Measurements from ENCODE around the gene PARS2. TPM values are rescaled to one million over a fixed set of nuclear protein-coding genes. Genes with fewer than 3 reads are reported as not detected.
A peak's percentile ranks its signal among the peaks of the same experiment; 100 is the strongest.

Gene PARS2
- total RNA-seq, 4 donors from 2014 or later = 3.2 to 8.7 (median 5.8) TPM

- WGBS = 93% methylated on average over 3 of the region's 3 CpGs
- no peaks in the 10 kb centered on the region for H3K36me3 ChIP-seq
- peaks cover 16% of the 10 kb centered on the region for H3K27me3 ChIP-seq
- H3K9me3 ChIP-seq = no peaks in the 10 kb centered on the region
- peaks cover 20% of the 10 kb centered on the region for H3K4me1 ChIP-seq
- DNase-seq (ENCODE audit: low spot score in 2 of 2) = peak; percentile 8 to 53
- H3K4me3 ChIP-seq = no peak overlapping the region
- TF ChIP-seq POLR2AphosphoS5 (IDR thresholded peaks at IDR 0.05) = no peak
- no peak for TF ChIP-seq EP300 (IDR thresholded peaks at IDR 0.05)
- TF ChIP-seq POLR2A (IDR thresholded peaks at IDR 0.05) = no peak
- TF ChIP-seq CTCF (IDR thresholded peaks at IDR 0.05) = no peak
- no peak overlapping the region for H3K27ac ChIP-seq
Observed at GRCh38 chr1:54805466-54805865, 41.1 kb upstream of the PARS2 start.

- Histone ChIP-seq H3K9me3 (no peaks in the 10 kb centered on the region), H3K4me1 (peaks cover 27% of the 10 kb centered on the region), H3K36me3 (no peaks in the 10 kb centered on the region), H3K27me3 (peaks cover 16% of the 10 kb centered on the region), H3K27ac (no peak overlapping the region), H3K4me3 (no peak overlapping the region)
- WGBS = 53% methylated on average over 5 of the region's 6 CpGs
- TF ChIP-seq EP300 (IDR thresholded peaks at IDR 0.05) (no peak), CTCF (IDR thresholded peaks at IDR 0.05) (no peak), POLR2AphosphoS5 (IDR thresholded peaks at IDR 0.05) (no peak), POLR2A (IDR thresholded peaks at IDR 0.05) (no peak)
- DNase-seq (ENCODE audit: low spot score in 2 of 2) = peak; percentile 26 to 40
Observed at GRCh38 chr1:54804471-54805132, 40.3 kb upstream of the PARS2 start.

DNA sequence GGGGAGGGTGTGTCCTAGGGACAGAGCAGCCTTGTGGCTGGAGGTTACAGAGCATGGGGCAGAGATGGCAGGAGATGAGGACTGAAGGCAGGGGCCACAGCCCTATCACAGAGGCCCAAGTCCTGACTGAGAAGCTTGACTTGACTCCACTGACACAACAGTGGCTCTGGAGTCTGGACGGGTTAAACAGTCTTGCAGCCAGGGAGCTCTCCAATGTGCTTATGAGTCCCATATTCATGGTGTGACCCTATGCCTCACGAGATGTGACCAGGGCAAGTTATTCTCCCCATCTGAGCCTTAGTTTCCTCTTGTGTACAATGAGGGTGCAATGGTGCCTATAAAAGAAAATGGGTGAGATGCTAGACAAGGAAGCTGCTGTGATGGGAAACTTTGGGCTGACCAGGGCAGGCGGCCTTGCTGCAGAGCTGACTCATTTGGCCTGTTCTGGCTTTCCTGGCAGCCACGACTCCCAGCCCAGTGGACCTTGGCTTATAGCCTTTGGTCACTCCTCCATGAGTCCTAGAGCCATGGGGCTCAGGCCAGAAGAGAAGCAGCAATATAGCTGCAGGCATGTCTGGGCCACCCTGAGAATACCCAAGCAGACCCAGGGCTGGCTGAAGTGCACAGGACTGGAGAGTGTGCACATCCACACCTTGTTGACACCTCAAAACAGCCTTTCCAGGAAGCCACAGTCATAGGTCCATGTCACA lies 39.6 kb upstream of the PARS2 start:
- TF ChIP-seq POLR2A (IDR thresholded peaks at IDR 0.05) = no peak
- TF ChIP-seq EP300 (IDR thresholded peaks at IDR 0.05) = no peak
- TF ChIP-seq POLR2AphosphoS5 (IDR thresholded peaks at IDR 0.05) = no peak
- no peak for TF ChIP-seq CTCF (IDR thresholded peaks at IDR 0.05)
- Histone ChIP-seq H3K4me3 (no peak overlapping the region), H3K27me3 (peaks cover 16% of the 10 kb centered on the region), H3K9me3 (no peaks in the 10 kb centered on the region), H3K4me1 (peaks cover 33% of the 10 kb centered on the region), H3K27ac (no peak overlapping the region), H3K36me3 (no peaks in the 10 kb centered on the region)
- WGBS = 44% methylated on average over 4 of the region's 4 CpGs
- DNase-seq (ENCODE audit: low spot score in 2 of 2) = peak; percentile 39 to 55

GRCh38 chr1:54800899-54801759 lies 36.8 kb upstream of the PARS2 start, which contains the start of gene TTC22:
TTC22 (minus strand) TSS chr1:54801323; CDS start chr1:54801163, 160 bp downstream.
- 7% methylated on average over 15 of the region's 58 CpGs for WGBS
- no peaks in the 10 kb centered on the region for H3K9me3 ChIP-seq
- H3K27me3 ChIP-seq = peaks cover 16% of the 10 kb centered on the region
- peak in 1 of 2 donors; percentile 49 for TF ChIP-seq CTCF (IDR thresholded peaks at IDR 0.05)
- TF ChIP-seq POLR2A (IDR thresholded peaks at IDR 0.05) = no peak
- TF ChIP-seq POLR2AphosphoS5 (IDR thresholded peaks at IDR 0.05) = no peak
- H3K4me1 ChIP-seq = peaks cover 40% of the 10 kb centered on the region
- DNase-seq (ENCODE audit: low spot score in 2 of 2) = peak in 1 of 2 donors; percentile 72
- peak within 1 kb of the TSS; percentile 70 for H3K27ac ChIP-seq
- H3K36me3 ChIP-seq = no peaks in the 10 kb centered on the region
- peak within 1 kb of the TSS; percentile 53 for H3K4me3 ChIP-seq
